H1 (cell line): ENCODE results near the gene NADSYN1. TPM values are rescaled to one million over a fixed set of nuclear protein-coding genes. Genes with fewer than 3 reads are reported as not detected.

Experiments
- CTCF ChIA-PET: fragments of 300-600 bp; sonication (Branson Sonifier 250); formaldehyde crosslinking; loops from one replicate; lab custom pipeline; 2021; ENCODE audit not compliant: partially characterized antibody; lab: Charles Lee
- POLR2A ChIA-PET: fragments of 300-600 bp; sonication (Branson Sonifier 250); formaldehyde crosslinking; loops from one replicate; lab custom pipeline; 2021; ENCODE audit warnings: inconsistent platforms; ENCODE audit not compliant: partially characterized antibody; lab: Charles Lee
- DNase-seq, 2 experiments: peaks; one replicate each; pipeline versions ENCODE4 v3.0.0 to v3.0.0-alpha.2; 2010 to 2022; ENCODE audit warnings: low spot score in 2 of 2, low read depth in 1 of 2, mixed read lengths in 1 of 2
- FAIRE-seq: peaks from 2 replicates; lab custom pipeline; 2011; peaks lifted over from hg19 to GRCh38; lab: Jason Lieb, UNC
- H2AFZ ChIP-seq: 2 replicates; pipeline ENCODE4 v1.8.1; 2012; ENCODE audit warnings: low read length, inconsistent platforms
- H2AK5ac ChIP-seq: 2 replicates; pipeline ENCODE4 v1.6.1; 2013; ENCODE audit warnings: low read depth, low read length
- H2BK120ac ChIP-seq: replicated peaks from 2 replicates; pipeline ENCODE3; 2013; ENCODE audit warnings: low read depth, low read length, inconsistent platforms
- H2BK12ac ChIP-seq: 2 replicates; pipeline ENCODE4 v1.6.1; 2013; ENCODE audit warnings: low read depth, low read length
- H2BK15ac ChIP-seq: 2 replicates; pipeline ENCODE4 v1.6.1; 2013; ENCODE audit warnings: low read length
- H2BK20ac ChIP-seq: 2 replicates; pipeline ENCODE4 v1.6.1; 2013; ENCODE audit warnings: low read length
- H2BK5ac ChIP-seq: 2 replicates; pipeline ENCODE4 v1.6.1; 2013; ENCODE audit warnings: low read depth, low read length
- H3K14ac ChIP-seq: 2 replicates; pipeline ENCODE4 v1.6.1; 2013; ENCODE audit warnings: inconsistent platforms; ENCODE audit not compliant: insufficient read length
- H3K18ac ChIP-seq: 2 replicates; pipeline ENCODE4 v1.6.1; 2013; ENCODE audit warnings: low read length; ENCODE audit errors: extremely low read depth
- H3K23ac ChIP-seq: 2 replicates; pipeline ENCODE4 v1.6.1; 2013; ENCODE audit warnings: inconsistent platforms; ENCODE audit not compliant: insufficient read length
- H3K23me2 ChIP-seq: 2 replicates; pipeline ENCODE4 v1.6.1; 2013; ENCODE audit warnings: low read depth, low read length
- H3K27ac ChIP-seq: 2 replicates; pipeline ENCODE4 v1.6.1; 2011; ENCODE audit warnings: low read depth, low read length, inconsistent platforms
- H3K27me3 ChIP-seq, 4 experiments: replicated peaks in 1 of 4; 1 replicate in 1 of 4; 2 replicates in 3 of 4; pipeline versions ENCODE4 v1.6.1 to v1.8.1; 2011 to 2013; ENCODE audit warnings: low read length in 3 of 4, mild to moderate bottlenecking in 3 of 4, inconsistent platforms in 2 of 4, mixed read lengths in 2 of 4, moderate library complexity in 1 of 4; ENCODE audit not compliant: control insufficient read depth in 3 of 4, insufficient read depth in 3 of 4; ENCODE audit errors: extremely low read depth in 1 of 4
- H3K36me3 ChIP-seq, 4 experiments: 2 replicates each; pipeline versions ENCODE4 v1.6.1 to v1.8.1; 2011 to 2013; ENCODE audit warnings: mild to moderate bottlenecking in 4 of 4, low read length in 3 of 4, moderate library complexity in 2 of 4, control low read depth in 1 of 4, inconsistent platforms in 1 of 4; ENCODE audit not compliant: insufficient read depth in 4 of 4, control insufficient read depth in 2 of 4
- H3K4ac ChIP-seq: replicated peaks from 2 replicates; pipeline ENCODE3; 2013; ENCODE audit warnings: low read length, low read depth, mixed read lengths, inconsistent platforms; ENCODE audit not compliant: insufficient read length
- H3K4me1 ChIP-seq, 4 experiments: replicated peaks in 1 of 4; 1 replicate in 1 of 4; 2 replicates in 3 of 4; pipeline versions ENCODE4 v1.6.1 to v1.8.1; 2011 to 2013; ENCODE audit warnings: low read length in 3 of 4, inconsistent platforms in 2 of 4, mixed read lengths in 1 of 4; ENCODE audit not compliant: insufficient read depth in 4 of 4, control insufficient read depth in 3 of 4
- H3K4me2 ChIP-seq, 2 experiments: 2 replicates each; pipeline versions ENCODE4 v1.6.1 to v1.8.1; 2011 to 2013; ENCODE audit warnings: low read depth in 2 of 2, low read length in 2 of 2, control low read depth in 1 of 2, inconsistent platforms in 1 of 2, mild to moderate bottlenecking in 1 of 2; ENCODE audit not compliant: insufficient read depth in 1 of 2
- H3K4me3 ChIP-seq, 4 experiments: fragments of 200-600, 300-600 bp in 1 of 4; sonication (generic), shearing (Covaris generic), sonication (Bioruptor Twin) in 1 of 4; 2 replicates each; pipeline versions ENCODE4 v1.5.1 to v1.8.1; 2011 to 2016; ENCODE audit warnings: low read length in 4 of 4, low read depth in 3 of 4, control low read depth in 2 of 4, inconsistent platforms in 2 of 4, mild to moderate bottlenecking in 2 of 4, mixed read lengths in 1 of 4, moderate library complexity in 1 of 4; ENCODE audit not compliant: insufficient read depth in 2 of 4; ENCODE audit errors: extremely low read depth in 1 of 4
- H3K56ac ChIP-seq: replicated peaks from 2 replicates; pipeline ENCODE3; 2013; ENCODE audit warnings: low read depth, mild to moderate bottlenecking, mixed read lengths, low read length, inconsistent platforms; ENCODE audit not compliant: insufficient read length
- H3K79me1 ChIP-seq: 2 replicates; pipeline ENCODE4 v1.6.1; 2013; ENCODE audit warnings: low read depth, low read length, control low read depth
- H3K79me2 ChIP-seq, 2 experiments: 2 replicates each; pipeline versions ENCODE4 v1.6.1 to v1.8.1; 2012 to 2013; ENCODE audit warnings: low read length in 2 of 2, mild to moderate bottlenecking in 2 of 2, inconsistent platforms in 1 of 2; ENCODE audit not compliant: insufficient read depth in 2 of 2, control insufficient read depth in 1 of 2
- H3K9ac ChIP-seq, 4 experiments: replicated peaks in 1 of 4; 1 replicate in 1 of 4; 2 replicates in 3 of 4; pipeline versions ENCODE4 v1.6.1 to v1.8.1; 2011 to 2013; ENCODE audit warnings: low read depth in 3 of 4, low read length in 3 of 4, control low read depth in 2 of 4, mild to moderate bottlenecking in 2 of 4, moderate library complexity in 2 of 4, inconsistent platforms in 1 of 4; ENCODE audit errors: extremely low read depth in 1 of 4
- H3K9me3 ChIP-seq, 2 experiments: 2 replicates each; pipeline versions ENCODE4 v1.6.1 to v1.8.1; 2012 to 2013; ENCODE audit warnings: mild to moderate bottlenecking in 2 of 2, moderate library complexity in 2 of 2, control low read depth in 1 of 2, inconsistent platforms in 1 of 2, low read depth in 1 of 2, low read length in 1 of 2, mixed read lengths in 1 of 2; ENCODE audit not compliant: insufficient read depth in 2 of 2
- H4K20me1 ChIP-seq, 2 experiments: replicated peaks in 1 of 2; 2 replicates each; pipeline versions ENCODE3 to v1.8.1; 2011 to 2013; ENCODE audit warnings: inconsistent platforms in 2 of 2, low read length in 2 of 2, mild to moderate bottlenecking in 1 of 2; ENCODE audit not compliant: insufficient read depth in 2 of 2, control insufficient read depth in 1 of 2
- H4K5ac ChIP-seq: 2 replicates; pipeline ENCODE4 v1.6.1; 2013; ENCODE audit warnings: low read length, low read depth, mixed read lengths, inconsistent platforms; ENCODE audit not compliant: insufficient read length
- H4K8ac ChIP-seq: 2 replicates; pipeline ENCODE4 v1.8.0; 2013; ENCODE audit warnings: mild to moderate bottlenecking, moderate library complexity, low read length, inconsistent platforms; ENCODE audit not compliant: insufficient read depth; ENCODE audit errors: extremely low read depth
- H4K91ac ChIP-seq: replicated peaks from 2 replicates; pipeline ENCODE3; 2013; ENCODE audit warnings: low read length, mixed read lengths, inconsistent platforms; ENCODE audit not compliant: insufficient read length
- ATF2 ChIP-seq: IDR thresholded peaks from 2 replicates; pipeline ENCODE4 v1.6.1; 2012; ENCODE audit warnings: low read length, inconsistent platforms
- EP300 ChIP-seq, 2 experiments: IDR thresholded peaks; 1 replicate in 1 of 2; 2 replicates in 1 of 2; pipeline ENCODE4 v1.6.1; 2011 to 2012; ENCODE audit warnings: low read depth in 2 of 2, low read length in 2 of 2, mild to moderate bottlenecking in 2 of 2, borderline replicate concordance in 1 of 2, inconsistent platforms in 1 of 2, moderate library complexity in 1 of 2
- EZH2 ChIP-seq: fragments of 200-600 bp; sonication (generic); IDR thresholded peaks from 2 replicates; pipeline ENCODE4 v1.7.1; 2012; ENCODE audit warnings: low read depth, mild to moderate bottlenecking, moderate library complexity, low read length, inconsistent platforms; ENCODE audit not compliant: severe bottlenecking
- GTF2F1 ChIP-seq: IDR thresholded peaks from 2 replicates; pipeline ENCODE4 v1.6.1; 2012; ENCODE audit warnings: low read depth, low read length, improper control_type of control experiment, borderline replicate concordance
- KDM4A ChIP-seq: IDR thresholded peaks from one replicate; pipeline ENCODE4 v1.7.1; 2012; ENCODE audit warnings: low read depth, mild to moderate bottlenecking, moderate library complexity, low read length, inconsistent platforms; ENCODE audit not compliant: severe bottlenecking
- RXRA ChIP-seq: IDR thresholded peaks from 2 replicates; pipeline ENCODE4 v1.6.1; 2011; ENCODE audit warnings: low read depth, mild to moderate bottlenecking, low read length, moderate library complexity; ENCODE audit not compliant: insufficient read depth
- SRF ChIP-seq: IDR thresholded peaks from 2 replicates; pipeline ENCODE4 v1.6.1; 2011; ENCODE audit warnings: mild to moderate bottlenecking, low read depth, low read length, moderate library complexity
- SUZ12 ChIP-seq: fragments of 200-600 bp; sonication (generic); IDR thresholded peaks from 2 replicates; pipeline ENCODE4 v1.6.1; 2012; ENCODE audit warnings: mild to moderate bottlenecking, inconsistent platforms, low read length, moderate library complexity, mixed read lengths
- TBP ChIP-seq: IDR thresholded peaks from 2 replicates; pipeline ENCODE4 v1.6.1; 2011; ENCODE audit warnings: low read depth, low read length, improper control_type of control experiment
- ZNF274 ChIP-seq: IDR thresholded peaks from 2 replicates; pipeline ENCODE4 v1.7.0; 2012; ENCODE audit warnings: low read length, borderline replicate concordance; ENCODE audit errors: extremely low read depth
- WGBS, 2 experiments: shearing (Covaris generic) in 1 of 2; methylation state at CpG; one replicate each; pipeline versions ENCODE4 v1.1.6 to v1.1.7; 2013 to 2015; ENCODE audit warnings: low lambda C conversion rate in 2 of 2, mixed read lengths in 2 of 2, inconsistent platforms in 1 of 2, low coverage in 1 of 2, missing lambda C conversion rate in 1 of 2; ENCODE audit not compliant: insufficient replicate concordance in 2 of 2, insufficient coverage in 1 of 2, insufficient read length in 1 of 2; ENCODE audit errors: extremely low coverage in 1 of 2, missing lambda C conversion rate in 1 of 2; 5-methylcytosine and 5-hydroxymethylcytosine counted together
- polyA plus RNA-seq, 7 experiments: library from polyadenylated mRNA; depleted of rRNA in 3 of 7; stranded (reverse) in 5 of 7; unstranded in 2 of 7; fragments of >200 nt in 5 of 7; fragments of 200-250 nt in 2 of 7; gene quantifications; 1 replicate in 5 of 7; 2 replicates in 1 of 7; 4 replicates in 1 of 7; pipeline versions ENCODE4 v1.2.1 to v1.2.3, GENCODE V29; 2011 to 2013; ENCODE audit warnings: missing spikeins in 2 of 7, mixed read lengths in 2 of 7
- total RNA-seq: library from RNA; stranded (reverse); fragmentation: NEBNext Ultra II Directional; extraction: Animal tissue kit (Norgen Biotek cat#: 25700); gene quantifications from 2 replicates; pipeline ENCODE4 v1.2.1, GENCODE V29; 2021

Gene NADSYN1
- total and polyA plus RNA-seq, 2 of the 8 experiments (the other 6 are each of a cell fraction or from before 2014, with no cell fraction given) = 38.3 to 38.6 TPM

GRCh38 chr11:71504531-71504930, 51.5 kb downstream of the NADSYN1 start:
- Histone ChIP-seq H2BK15ac (0 out of 2 replicates have a peak overlapping the region, but pooled peaks have one; percentile 18), H4K5ac (no peak overlapping the region), H2BK5ac (no peak overlapping the region), H4K8ac (peak overlapping the region; percentile 1; the same call in 1 of the 2 replicates), H3K4me1 (peaks cover 0 to 8% (median 5%) of the 10 kb centered on the region in 4 experiments; a peak in 5 of 7 replicates), H3K27me3 (no peaks in the 10 kb centered on the region), H3K14ac (no peak overlapping the region), H3K23me2 (no peaks in the 10 kb centered on the region), H2BK20ac (peak overlapping the region; percentile 48; the same call in 1 of the 2 replicates), H3K18ac (0 out of 2 replicates have a peak overlapping the region, but pooled peaks have one; percentile 24), H3K27ac (no peak overlapping the region), H3K9ac (no peak overlapping the region), H3K56ac (no peak overlapping the region), H4K20me1 (no peaks in the 10 kb centered on the region), H3K23ac (no peak overlapping the region), H2AFZ (no peak overlapping the region), H3K79me1 (no peaks in the 10 kb centered on the region), H3K79me2 (no peaks in the 10 kb centered on the region), H2AK5ac (no peak overlapping the region; the same call in 1 of the 2 replicates), H3K36me3 (peaks cover 0 to 11% (median under 1%) of the 10 kb centered on the region in 4 experiments; a peak in 3 of 8 replicates), H3K4me2 (no peak overlapping the region), H2BK12ac (peak overlapping the region; percentile 68; the same call in 1 of the 2 replicates), H2BK120ac (no peak overlapping the region), H4K91ac (no peak overlapping the region), H3K4me3 (no peak overlapping the region), H3K9me3 (peaks cover 4 to 9% of the 10 kb centered on the region in 2 experiments; a peak in 3 of 4 replicates), H3K4ac (no peak overlapping the region)
- DNase-seq = peak in 1 of 2 experiments; percentile 45
- ChIA-PET POLR2A (interaction anchor here (0.6 kb wide), 1 partner anchor 56 kb away, joined by 3 read pairs; the partner anchor contains the start of gene DHCR7), CTCF (interaction anchor here (0.8 to 1.0 kb wide), 2 partner anchors 10 to 13 kb away, joined by 3 read pairs; no protein-coding TSS in a partner anchor)
- FAIRE-seq = no peak
- WGBS, 2 experiments = 75% methylated on average over 10 of the region's 10 CpGs; no CpG with 5 or more reads in 1 of the 2 experiments
- no peak for TF ChIP-seq RXRA
- no peak for TF ChIP-seq SRF
- TF ChIP-seq KDM4A = no peak
- TF ChIP-seq EP300 (IDR thresholded peaks at IDR 0.05; ENCODE audit: borderline replicate concordance in 1 of 2, low read depth in 2 of 2, low read length in 2 of 2) = no peak
- no peak for TF ChIP-seq SUZ12
- no peak for TF ChIP-seq ZNF274
- no peak for TF ChIP-seq TBP
- TF ChIP-seq EZH2 = no peak
- TF ChIP-seq GTF2F1 = no peak
- no peak for TF ChIP-seq ATF2
